B cell (primary cell): ENCODE results near the gene TKT. TPM values are rescaled to one million over a fixed set of nuclear protein-coding genes. Genes with fewer than 3 reads are reported as not detected.

Experiments
- ATAC-seq: fragments of 200-7000 bp; cut with Tn5 transposase; one replicate; pipeline ENCODE4 v1.10.0; 2021; ENCODE audit warnings: low read depth, mild to moderate bottlenecking, moderate number of reproducible peaks, moderate library complexity
- CTCF ChIA-PET: fragments of 350-600 bp; sonication (Branson Sonifier 250); formaldehyde crosslinking; loops from one replicate; lab custom pipeline; 2021; ENCODE audit warnings: antibody characterized with exemption, inconsistent platforms; lab: Charles Lee
- POLR2A ChIA-PET: fragments of 350-600 bp; sonication (Branson Sonifier 250); formaldehyde crosslinking; loops from one replicate; lab custom pipeline; 2021; ENCODE audit warnings: antibody characterized with exemption; lab: Charles Lee
- DNase-seq: peaks from one replicate; pipeline ENCODE4 v3.0.0; 2013
- H2AFZ ChIP-seq: 2 replicates; pipeline ENCODE4 v1.6.1; 2012; ENCODE audit warnings: mild to moderate bottlenecking, low read depth, low read length; ENCODE audit not compliant: insufficient read depth, poor library complexity, severe bottlenecking
- H3K27ac ChIP-seq, 2 donors: 1 replicate in 1 of 2; 2 replicates in 1 of 2; pipeline ENCODE4 v1.5.1; 2012 to 2013; ENCODE audit warnings: low read length in 2 of 2, mild to moderate bottlenecking in 2 of 2, moderate library complexity in 1 of 2
- H3K27me3 ChIP-seq, 4 experiments: fragments of 200-600 bp in 1 of 4; sonication (generic) in 1 of 4; replicated peaks in 1 of 4; 1 replicate in 2 of 4; 2 replicates in 2 of 4; pipeline versions ENCODE4 v1.6.1 to v1.7.0; 2013 to 2016; ENCODE audit warnings: low read length in 3 of 4, mild to moderate bottlenecking in 2 of 4, mixed read lengths in 1 of 4, moderate library complexity in 1 of 4; ENCODE audit not compliant: insufficient read depth in 4 of 4, control insufficient read depth in 3 of 4; ENCODE audit errors: control extremely low read depth in 1 of 4
- H3K36me3 ChIP-seq, 2 experiments: replicated peaks in 1 of 2; 1 replicate in 1 of 2; 2 replicates in 1 of 2; pipeline versions ENCODE4 v1.6.1 to v1.7.1; 2013; ENCODE audit warnings: low read length in 1 of 2; ENCODE audit not compliant: insufficient read depth in 2 of 2, control insufficient read depth in 1 of 2; ENCODE audit errors: control extremely low read depth in 1 of 2, extremely low read depth in 1 of 2
- H3K4me1 ChIP-seq, 2 donors: fragments of 200-600 bp in 1 of 2; sonication (generic) in 1 of 2; 1 replicate in 1 of 2; 2 replicates in 1 of 2; pipeline versions ENCODE4 v1.5.1 to v1.6.1; 2013 to 2017; ENCODE audit warnings: low read length in 2 of 2; ENCODE audit not compliant: control insufficient read depth in 2 of 2, insufficient read depth in 2 of 2
- H3K4me2 ChIP-seq: replicated peaks from 2 replicates; pipeline ENCODE3; 2012; ENCODE audit warnings: mild to moderate bottlenecking, low read depth, low read length; ENCODE audit not compliant: poor library complexity, severe bottlenecking
- H3K4me3 ChIP-seq, 5 experiments: fragments of 200-600 bp in 1 of 5; sonication (generic) in 1 of 5; 1 replicate in 3 of 5; 2 replicates in 2 of 5; pipeline versions ENCODE4 v1.5.1 to v1.7.0; 2011 to 2016; ENCODE audit warnings: low read length in 4 of 5, mild to moderate bottlenecking in 4 of 5, low read depth in 2 of 5, control low read depth in 1 of 5, moderate library complexity in 1 of 5; ENCODE audit not compliant: insufficient read depth in 1 of 5; ENCODE audit errors: control extremely low read depth in 1 of 5, extremely low read depth in 1 of 5
- H3K79me2 ChIP-seq: fragments of 200-600 bp; sonication (generic); one replicate; pipeline ENCODE4 v1.6.0; 2016; ENCODE audit warnings: low read length; ENCODE audit not compliant: control insufficient read depth, insufficient read depth
- H3K9ac ChIP-seq: fragments of 200-600 bp; sonication (generic); 2 replicates; pipeline ENCODE4 v1.6.1; 2017; ENCODE audit warnings: mild to moderate bottlenecking, low read length, moderate library complexity
- H3K9me3 ChIP-seq, 3 donors: one replicate each; pipeline versions ENCODE4 v1.6.1 to v1.7.1; 2013; ENCODE audit warnings: low read length in 2 of 3; ENCODE audit not compliant: control insufficient read depth in 2 of 3, insufficient read depth in 1 of 3; ENCODE audit errors: control extremely low read depth in 1 of 3
- H4K20me1 ChIP-seq: 2 replicates; pipeline ENCODE4 v1.6.0; 2012; ENCODE audit warnings: mild to moderate bottlenecking, low read length; ENCODE audit not compliant: insufficient read depth, control insufficient read depth, poor library complexity, severe bottlenecking
- H3K27ac Mint-ChIP-seq: one replicate; pipeline ENCODE4 v1.8.0; 2021; ENCODE audit warnings: mixed read lengths
- H3K27me3 Mint-ChIP-seq: one replicate; pipeline ENCODE4 v1.8.0; 2021; ENCODE audit warnings: mixed read lengths
- H3K4me1 Mint-ChIP-seq: one replicate; pipeline ENCODE4 v1.8.0; 2021; ENCODE audit warnings: mixed read lengths
- H3K4me3 Mint-ChIP-seq: one replicate; pipeline ENCODE4 v1.8.0; 2021; ENCODE audit warnings: mixed read lengths
- H3K9me3 Mint-ChIP-seq: one replicate; pipeline ENCODE4 v1.8.0; 2022; ENCODE audit warnings: mixed read lengths; ENCODE audit not compliant: insufficient read depth
- EZH2 ChIP-seq: IDR thresholded peaks from 2 replicates; pipeline ENCODE4 v1.6.1; 2012; ENCODE audit warnings: borderline replicate concordance, low read depth, mild to moderate bottlenecking, moderate library complexity, low read length; ENCODE audit not compliant: insufficient read depth, poor library complexity, severe bottlenecking
- WGBS: methylation state at CpG from one replicate; pipeline ENCODE4 v1.1.5; 2013; ENCODE audit warnings: missing lambda C conversion rate; ENCODE audit not compliant: insufficient coverage; 5-methylcytosine and 5-hydroxymethylcytosine counted together
- intact Hi-C: fragments of 100-400 bp; cut with micrococcal nuclease; formaldehyde crosslinking; loops from one replicate; pipeline ENCODE4 v1.10.0; 2022
- polyA plus RNA-seq: library from polyadenylated mRNA; depleted of rRNA; stranded (reverse); fragments of >200 nt; gene quantifications from 2 replicates; pipeline ENCODE4 v1.2.3, GENCODE V29; 2012
- total RNA-seq, 2 donors: library from RNA; stranded (reverse); fragments of 120-200 nt in 1 of 2; gene quantifications; 1 replicate in 1 of 2; 2 replicates in 1 of 2; pipeline versions ENCODE4 v1.2.3 to v1.2.4, GENCODE V29; 2013 to 2022
- TF ChIP-seq, protein P1 (sequence below): fragments of 200-600 bp; IDR thresholded peaks from one replicate; pipeline ENCODE4 v1.8.0; 2022; ENCODE audit warnings: antibody characterized with exemption, mild to moderate bottlenecking

Gene TKT
- total and polyA plus RNA-seq, 2 donors (not counting 1 experiment from before 2014, with no cell fraction given) = 69.5 to 81.0 TPM

DNA sequence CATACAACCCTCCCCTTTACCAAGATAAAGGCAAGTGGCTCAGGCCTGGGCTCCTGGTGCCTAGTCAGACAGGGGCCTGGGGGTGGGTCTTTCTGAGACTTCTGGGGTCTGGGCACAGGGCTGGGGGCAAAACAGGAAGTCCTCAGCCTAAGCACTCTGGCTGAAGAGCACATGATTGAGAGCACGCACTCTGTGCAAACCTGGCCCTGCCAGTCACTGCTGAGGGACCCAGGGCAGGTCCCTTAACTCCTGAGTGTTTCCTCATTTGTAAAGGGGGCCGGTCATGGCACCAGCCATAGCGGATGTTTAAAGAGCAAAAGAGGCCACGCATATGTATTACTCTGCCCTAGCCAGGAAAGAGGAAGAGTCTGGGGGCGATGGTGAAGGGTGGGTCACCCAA is 16.0 kb downstream of the TKT start:
- H3K27ac Mint-ChIP-seq = no peak overlapping the region
- H3K4me1 Mint-ChIP-seq = peaks cover 5% of the 10 kb centered on the region
- Histone ChIP-seq H2AFZ (no peak overlapping the region), H3K9me3 (peaks cover 0 to 5% (median 0%) of the 10 kb centered on the region in 3 donors), H3K27ac (no peak overlapping the region), H3K4me3 (no peak overlapping the region), H3K4me2 (no peak overlapping the region), H3K79me2 (peaks cover 41% of the 10 kb centered on the region), H3K9ac (no peak overlapping the region), H3K4me1 (no peaks in the 10 kb centered on the region), H3K27me3 (no peaks in the 10 kb centered on the region), H4K20me1 (peaks cover 51% of the 10 kb centered on the region), H3K36me3 (peaks cover 0 to 64% of the 10 kb centered on the region in 2 experiments)
- no peaks in the 10 kb centered on the region for H3K9me3 Mint-ChIP-seq
- WGBS = 94% methylated on average over 3 of the region's 5 CpGs
- CTCF ChIA-PET = no interaction called here
- no peak for DNase-seq
- no peak for ATAC-seq
- TF ChIP-seq, protein P1, sequence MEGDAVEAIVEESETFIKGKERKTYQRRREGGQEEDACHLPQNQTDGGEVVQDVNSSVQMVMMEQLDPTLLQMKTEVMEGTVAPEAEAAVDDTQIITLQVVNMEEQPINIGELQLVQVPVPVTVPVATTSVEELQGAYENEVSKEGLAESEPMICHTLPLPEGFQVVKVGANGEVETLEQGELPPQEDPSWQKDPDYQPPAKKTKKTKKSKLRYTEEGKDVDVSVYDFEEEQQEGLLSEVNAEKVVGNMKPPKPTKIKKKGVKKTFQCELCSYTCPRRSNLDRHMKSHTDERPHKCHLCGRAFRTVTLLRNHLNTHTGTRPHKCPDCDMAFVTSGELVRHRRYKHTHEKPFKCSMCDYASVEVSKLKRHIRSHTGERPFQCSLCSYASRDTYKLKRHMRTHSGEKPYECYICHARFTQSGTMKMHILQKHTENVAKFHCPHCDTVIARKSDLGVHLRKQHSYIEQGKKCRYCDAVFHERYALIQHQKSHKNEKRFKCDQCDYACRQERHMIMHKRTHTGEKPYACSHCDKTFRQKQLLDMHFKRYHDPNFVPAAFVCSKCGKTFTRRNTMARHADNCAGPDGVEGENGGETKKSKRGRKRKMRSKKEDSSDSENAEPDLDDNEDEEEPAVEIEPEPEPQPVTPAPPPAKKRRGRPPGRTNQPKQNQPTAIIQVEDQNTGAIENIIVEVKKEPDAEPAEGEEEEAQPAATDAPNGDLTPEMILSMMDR = no peak
- TF ChIP-seq EZH2 = no peak
- H3K27me3 Mint-ChIP-seq = no peaks in the 10 kb centered on the region
- POLR2A ChIA-PET = no interaction called here
- intact Hi-C loops = no loop called here
- H3K4me3 Mint-ChIP-seq = no peak overlapping the region

DNA sequence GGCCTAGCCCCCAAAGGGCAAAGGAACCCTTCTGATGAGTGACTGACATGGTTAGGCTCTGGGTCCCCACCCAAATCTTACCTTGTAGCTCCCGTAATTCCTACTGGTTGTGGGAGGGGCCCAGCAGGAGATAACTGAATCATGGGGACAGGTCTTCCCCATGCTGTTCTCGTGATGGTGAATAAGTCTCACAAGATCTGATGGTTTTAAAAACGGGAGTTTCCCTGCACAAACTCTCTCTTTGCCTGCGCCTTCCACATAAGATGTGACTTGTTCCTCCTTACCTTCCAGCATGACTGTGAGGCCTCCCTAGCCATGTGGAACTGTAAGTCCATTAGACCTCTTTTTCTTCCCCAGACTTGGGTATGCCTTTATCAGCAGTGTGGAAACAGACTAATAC is 16.9 kb downstream of the TKT start:
- no peak overlapping the region for H3K27ac ChIP-seq
- no peak overlapping the region for H3K9ac ChIP-seq
- DNase-seq = no peak
- 98% methylated on average over 4 of the region's 4 CpGs for WGBS
- H3K79me2 ChIP-seq = peaks cover 32% of the 10 kb centered on the region
- no peak for TF ChIP-seq EZH2
- TF ChIP-seq, protein P1 = no peak
- no peak overlapping the region for H2AFZ ChIP-seq
- H3K4me1 Mint-ChIP-seq = peaks cover 4% of the 10 kb centered on the region
- no peaks in the 10 kb centered on the region for H3K27me3 Mint-ChIP-seq
- intact Hi-C loops = no loop called here
- no peak overlapping the region for H3K4me3 Mint-ChIP-seq
- ChIA-PET CTCF (no interaction called here), POLR2A (no interaction called here)
- H3K4me1 ChIP-seq = no peaks in the 10 kb centered on the region
- no peaks in the 10 kb centered on the region for H3K9me3 ChIP-seq
- no peak overlapping the region for H3K4me2 ChIP-seq
- no peak for ATAC-seq
- H4K20me1 ChIP-seq = peaks cover 41% of the 10 kb centered on the region
- peaks cover 0 to 72% of the 10 kb centered on the region in 2 experiments for H3K36me3 ChIP-seq
- H3K27me3 ChIP-seq = no peaks in the 10 kb centered on the region
- H3K27ac Mint-ChIP-seq = no peak overlapping the region
- H3K9me3 Mint-ChIP-seq = no peaks in the 10 kb centered on the region
- H3K4me3 ChIP-seq = no peak overlapping the region
